Effector memory CD4-positive, alpha-beta T cell (primary cell): Measurements from ENCODE around the gene ZNF384.

Source experiments
- DNase-seq, 3 donors: peaks; one replicate each; pipeline ENCODE4 v3.0.0-alpha.2; 2020
- H3K27ac ChIP-seq: 2 replicates; pipeline ENCODE4 v1.7.0; 2013; ENCODE audit warnings: mild to moderate bottlenecking, low read length, moderate library complexity; ENCODE audit not compliant: insufficient read depth, poor library complexity, severe bottlenecking
- H3K27me3 ChIP-seq: replicated peaks from 2 replicates; pipeline ENCODE4 v1.7.0; 2013; ENCODE audit warnings: mild to moderate bottlenecking, low read length; ENCODE audit not compliant: insufficient read depth, control insufficient read depth, poor library complexity, severe bottlenecking
- H3K36me3 ChIP-seq: 2 replicates; pipeline ENCODE4 v1.7.0; 2013; ENCODE audit warnings: mild to moderate bottlenecking, low read length, moderate library complexity; ENCODE audit not compliant: control insufficient read depth, insufficient read depth
- H3K4me1 ChIP-seq: 2 replicates; pipeline ENCODE4 v1.7.0; 2013; ENCODE audit warnings: low read length, mild to moderate bottlenecking; ENCODE audit not compliant: control insufficient read depth, insufficient read depth, poor library complexity, severe bottlenecking
- H3K4me3 ChIP-seq: 2 replicates; pipeline ENCODE4 v1.7.0; 2013; ENCODE audit warnings: low read length, low read depth, mild to moderate bottlenecking; ENCODE audit not compliant: insufficient read depth, poor library complexity, severe bottlenecking
- H3K9me3 ChIP-seq: 2 replicates; pipeline ENCODE4 v1.7.0; 2013; ENCODE audit warnings: mild to moderate bottlenecking, low read length, moderate library complexity; ENCODE audit not compliant: control insufficient read depth

Gene ZNF384

DNA sequence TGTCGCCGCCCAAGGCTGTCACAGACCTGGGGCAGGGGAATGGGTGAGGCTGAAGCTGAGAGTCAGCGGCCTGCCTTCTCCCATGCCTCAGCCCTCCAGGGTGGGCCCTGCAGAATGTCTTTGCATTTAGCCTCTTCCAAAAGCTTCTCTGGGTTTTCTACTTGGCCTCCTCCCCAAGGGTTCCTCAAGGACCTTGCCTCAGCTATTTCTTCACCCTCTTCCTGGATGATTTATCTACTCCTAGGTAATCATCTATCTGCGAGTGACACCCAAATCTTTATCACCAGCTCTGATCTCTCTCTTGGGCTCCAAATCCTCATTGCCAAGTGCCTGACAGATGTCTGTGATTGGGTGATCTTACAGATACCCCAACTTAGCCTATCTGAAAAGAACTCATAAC is 48.7 kb downstream of the ZNF384 start:
- Histone ChIP-seq H3K27ac (no peak overlapping the region), H3K4me3 (no peak overlapping the region), H3K4me1 (peaks cover 9% of the 10 kb centered on the region), H3K27me3 (no peaks in the 10 kb centered on the region), H3K36me3 (no peaks in the 10 kb centered on the region), H3K9me3 (no peaks in the 10 kb centered on the region)
- DNase-seq, result no peak

DNA sequence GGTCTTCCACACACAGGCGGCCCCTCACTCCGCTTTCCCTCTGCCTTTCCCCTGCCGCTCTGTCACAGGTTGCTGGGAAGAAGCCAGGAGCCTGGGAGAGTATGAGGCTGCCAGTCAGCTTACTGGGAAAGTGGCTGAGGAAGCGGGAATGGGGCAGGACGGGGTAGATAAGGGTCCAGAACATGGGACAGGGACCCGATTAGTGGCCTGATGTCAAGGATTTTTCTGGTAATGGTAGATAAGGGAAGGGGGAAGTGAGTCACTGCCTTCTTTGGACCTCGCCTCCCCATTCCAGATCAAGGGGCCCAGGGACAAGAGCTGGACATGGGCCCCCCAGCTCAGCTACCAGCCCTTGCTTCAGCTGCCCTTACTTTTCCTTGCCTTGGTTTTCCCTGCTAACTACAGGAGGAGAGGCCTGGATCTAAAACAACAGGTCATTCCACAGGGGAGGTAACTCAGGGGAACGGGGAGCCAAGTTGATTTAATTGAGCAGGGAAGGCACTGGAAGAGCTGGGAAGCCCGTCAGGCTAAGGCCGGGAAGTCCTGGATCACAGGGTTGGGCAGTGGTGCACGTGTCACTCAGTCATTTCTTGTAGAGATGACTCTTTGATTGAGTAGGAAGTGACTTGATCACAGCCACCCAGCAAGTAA is 49.9 kb downstream of the ZNF384 start:
- Histone ChIP-seq H3K9me3 (no peaks in the 10 kb centered on the region), H3K27me3 (no peaks in the 10 kb centered on the region), H3K4me3 (no peak overlapping the region), H3K4me1 (peaks cover 9% of the 10 kb centered on the region), H3K36me3 (no peaks in the 10 kb centered on the region), H3K27ac (no peak overlapping the region)
- no peak for DNase-seq

DNA sequence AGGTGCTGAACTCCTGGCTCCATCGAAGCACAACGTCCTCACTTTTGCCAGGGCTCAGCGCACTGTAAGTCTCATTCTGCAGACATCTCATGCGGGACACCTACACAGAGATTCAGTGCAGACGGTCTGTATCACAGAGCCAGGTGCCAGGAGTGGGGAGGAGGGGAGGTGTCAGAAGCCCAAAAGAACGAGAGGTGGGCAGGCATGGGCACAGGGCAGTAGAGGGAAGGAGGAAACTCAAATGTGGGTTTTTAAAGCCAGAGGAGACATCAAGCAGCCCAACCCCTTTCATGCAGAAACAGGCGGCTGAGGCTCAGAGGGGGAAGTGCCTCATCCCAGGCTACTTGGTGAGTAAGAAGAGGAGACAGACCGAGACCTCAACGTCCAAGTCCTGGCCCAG is 50.9 kb downstream of the ZNF384 start:
- H3K27ac ChIP-seq, result no peak overlapping the region

DNA sequence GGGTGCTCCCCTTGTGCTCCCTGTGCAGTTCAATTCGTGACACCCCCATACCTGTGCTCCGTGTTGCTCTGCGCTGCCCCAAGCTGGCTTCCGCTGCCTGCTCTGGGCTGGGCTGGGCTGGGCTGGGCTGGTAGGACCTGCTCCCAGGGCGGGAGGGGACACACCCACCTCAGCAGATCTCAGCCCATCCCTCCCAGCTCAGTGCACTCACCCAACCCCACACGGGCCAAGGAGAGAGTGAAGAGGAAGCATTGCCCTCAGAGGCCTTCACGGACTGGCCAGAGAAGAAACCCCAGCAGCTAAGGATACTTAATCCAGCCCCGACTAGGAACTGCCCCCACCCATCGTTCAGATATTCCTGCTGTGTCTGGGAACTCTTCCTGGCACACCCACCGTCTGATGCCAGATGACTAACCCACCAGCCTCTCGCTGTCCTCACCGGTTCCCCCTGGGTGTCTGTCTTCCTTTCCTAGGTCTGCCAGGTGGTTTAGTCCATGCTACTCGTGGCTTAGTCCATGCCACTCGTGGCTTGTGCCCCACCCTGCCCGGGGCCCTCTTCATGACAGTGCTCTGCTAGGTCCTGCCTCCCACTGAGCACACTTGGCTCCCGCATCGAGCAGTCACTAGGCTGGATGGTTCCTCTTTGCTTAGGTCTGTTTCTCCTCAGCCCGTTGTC is 53.2 kb downstream of the ZNF384 start, which contains the start of gene LPAR5:
LPAR5 (minus strand) TSS at position 104 of the 676 bp plus-strand sequence. CDS start 14,711 bp downstream, outside the sequence.
- no peaks in the 10 kb centered on the region for H3K27me3 ChIP-seq
- no peaks in the 10 kb centered on the region for H3K9me3 ChIP-seq
- H3K4me1 ChIP-seq, result peaks cover 30% of the 10 kb centered on the region
- no peak for DNase-seq
- peak within 1 kb of the TSS; percentile 29 for H3K4me3 ChIP-seq
- H3K36me3 ChIP-seq, result no peaks in the 10 kb centered on the region
- H3K27ac ChIP-seq, result peak within 1 kb of the TSS; percentile 46

More for the DNA sequence above, 50.9 kb downstream of the ZNF384 start:
- DNase-seq, result no peak
- peaks cover 9% of the 10 kb centered on the region for H3K4me1 ChIP-seq
- no peaks in the 10 kb centered on the region for H3K27me3 ChIP-seq
- H3K9me3 ChIP-seq, result no peaks in the 10 kb centered on the region
- no peak overlapping the region for H3K4me3 ChIP-seq
- no peaks in the 10 kb centered on the region for H3K36me3 ChIP-seq

DNA sequence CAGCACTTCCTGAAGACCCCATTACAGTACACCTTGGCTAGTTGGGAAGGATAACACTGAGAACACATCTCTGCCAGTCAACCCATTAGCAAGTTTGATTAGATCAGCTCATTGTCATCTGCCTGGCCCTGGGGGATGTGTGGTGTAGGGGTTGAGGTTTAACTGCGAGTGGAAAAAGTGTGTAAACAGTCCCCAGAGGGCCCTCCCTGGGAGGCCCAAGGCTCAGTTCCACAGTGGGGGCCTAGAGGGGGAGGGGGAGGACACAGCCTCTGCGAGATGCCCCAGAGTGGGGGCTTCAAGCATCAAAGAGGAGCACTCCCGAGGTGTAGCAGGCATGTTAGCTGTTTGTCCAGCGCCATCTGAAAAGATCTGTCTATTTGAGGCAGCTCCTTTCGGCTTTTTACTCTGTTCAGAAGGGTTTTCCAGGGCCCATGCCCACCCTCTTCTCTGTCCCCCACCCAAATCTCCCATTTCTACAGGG is 53.8 kb downstream of the ZNF384 start:
- H3K4me1 ChIP-seq, result peaks cover 36% of the 10 kb centered on the region
- peak overlapping the region; percentile 29 for H3K4me3 ChIP-seq
- peak overlapping the region; percentile 46 for H3K27ac ChIP-seq
- no peaks in the 10 kb centered on the region for H3K27me3 ChIP-seq
- no peaks in the 10 kb centered on the region for H3K9me3 ChIP-seq
- no peak for DNase-seq
- H3K36me3 ChIP-seq, result no peaks in the 10 kb centered on the region

DNA sequence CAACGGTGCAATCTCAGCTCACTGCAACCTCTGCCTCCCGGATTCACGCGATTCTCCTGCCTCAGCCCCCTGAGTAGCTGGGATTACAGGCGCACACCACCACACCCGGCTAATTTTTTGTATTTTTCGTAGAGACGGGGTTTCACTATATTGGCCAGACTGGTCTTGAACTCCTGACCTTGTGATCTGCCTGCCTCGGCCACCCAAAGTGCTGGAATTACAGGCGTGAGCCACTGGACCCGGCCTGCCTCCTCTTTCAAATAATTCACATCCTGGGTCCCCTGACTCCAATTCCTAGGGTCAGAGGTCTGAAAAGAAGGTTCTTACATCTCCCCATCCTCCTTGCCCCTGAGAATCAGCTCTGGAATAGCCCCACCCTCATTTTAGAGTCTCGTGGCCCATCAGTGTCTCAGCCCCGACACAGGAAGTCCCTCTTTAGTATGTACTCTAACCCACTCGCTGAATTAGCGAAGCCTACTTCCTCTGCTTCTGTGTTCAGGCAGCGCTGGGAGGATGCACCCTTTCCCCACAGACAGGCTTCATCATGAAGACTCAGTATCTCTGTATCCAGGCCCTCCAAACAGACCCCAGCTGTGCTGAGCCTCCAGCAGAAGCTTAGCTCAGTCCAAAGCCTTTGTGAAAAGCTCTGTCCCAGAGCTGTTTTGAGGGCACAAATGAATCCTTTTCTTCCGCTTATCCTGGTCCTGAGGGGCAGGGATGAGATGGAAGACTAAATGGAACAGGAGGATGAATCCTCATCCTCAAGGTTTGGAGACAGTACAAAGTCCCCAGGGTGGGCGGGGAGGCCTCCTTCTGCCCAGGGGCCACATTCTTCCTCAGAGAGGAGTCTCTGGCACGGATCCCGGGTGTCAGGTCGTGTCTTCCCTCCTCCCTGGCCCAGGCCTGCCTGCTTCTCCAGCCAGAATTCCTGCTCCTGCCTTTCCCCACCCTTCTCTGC is 56.9 kb downstream of the ZNF384 start:
- Histone ChIP-seq H3K9me3 (no peaks in the 10 kb centered on the region), H3K27ac (peak overlapping the region; percentile 64), H3K36me3 (no peaks in the 10 kb centered on the region), H3K4me1 (peaks cover 36% of the 10 kb centered on the region), H3K4me3 (peak overlapping the region; percentile 44), H3K27me3 (no peaks in the 10 kb centered on the region)
- DNase-seq, result peak in 1 of 3 donors; percentile 16

DNA sequence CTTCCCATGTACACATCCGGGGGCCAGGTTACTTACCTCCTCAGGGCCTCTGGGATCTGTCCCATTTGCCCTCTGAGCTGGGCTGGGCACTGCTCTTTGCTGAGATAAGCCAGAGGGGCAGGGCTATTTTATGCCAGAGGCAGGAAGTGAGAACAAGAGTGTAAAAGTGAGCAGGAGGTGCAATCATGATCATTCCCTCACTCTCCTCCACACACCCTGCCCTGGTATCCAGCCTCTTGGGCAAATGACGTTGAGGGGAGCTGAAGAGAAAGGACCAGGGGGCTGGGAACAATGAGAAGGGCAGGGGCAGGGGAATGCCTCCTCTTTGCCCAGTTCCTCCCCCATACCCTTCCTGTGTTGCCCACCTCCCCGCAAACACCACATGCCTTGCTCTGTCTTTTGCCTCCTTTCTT is 57.6 kb downstream of the ZNF384 start:
- peak overlapping the region; percentile 64 for H3K27ac ChIP-seq
- H3K27me3 ChIP-seq, result no peaks in the 10 kb centered on the region
- no peaks in the 10 kb centered on the region for H3K9me3 ChIP-seq
- no peaks in the 10 kb centered on the region for H3K36me3 ChIP-seq
- H3K4me3 ChIP-seq, result peak overlapping the region; percentile 44
- H3K4me1 ChIP-seq, result peaks cover 36% of the 10 kb centered on the region
- no peak for DNase-seq

DNA sequence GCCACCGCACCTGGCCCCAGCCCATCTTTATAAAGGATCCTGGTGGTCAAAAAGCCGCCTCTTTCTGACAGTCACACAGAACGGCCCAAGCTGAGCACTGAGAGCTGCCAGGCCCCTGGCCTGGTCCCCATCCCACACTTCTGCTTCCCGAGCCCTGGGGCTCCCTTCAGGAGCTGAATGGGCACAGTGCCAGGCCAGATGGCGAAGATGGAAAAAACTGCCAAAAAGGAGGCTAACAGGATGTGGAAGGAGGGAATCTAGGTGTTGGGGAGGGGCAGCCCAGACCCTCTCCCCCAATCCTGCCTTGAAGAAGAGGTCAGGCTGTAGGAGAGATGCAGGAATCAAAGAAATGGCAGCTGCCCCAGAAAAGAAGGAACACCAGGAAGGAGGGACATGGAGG is 58.4 kb downstream of the ZNF384 start:
- peak overlapping the region; percentile 18 for H3K27ac ChIP-seq
- peaks cover 29% of the 10 kb centered on the region for H3K4me1 ChIP-seq

DNA sequence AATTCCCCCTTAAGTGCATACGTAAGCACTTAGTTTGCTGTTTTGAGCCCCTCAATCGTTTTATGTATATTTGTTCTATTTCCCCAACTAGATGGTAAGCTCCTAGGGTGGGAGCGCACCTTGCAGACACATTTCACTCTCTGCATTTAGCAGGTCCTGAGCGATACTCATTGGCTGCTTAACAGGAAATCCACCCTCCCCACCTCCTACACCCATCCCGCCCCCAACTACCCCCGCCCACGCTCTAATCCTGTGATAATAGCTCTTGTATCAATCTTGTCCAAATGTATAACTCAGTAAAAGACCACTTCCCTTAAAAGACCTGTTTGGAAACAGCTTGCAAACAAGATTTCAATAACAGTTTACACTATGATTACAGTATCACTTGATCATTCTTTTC is 61.6 kb downstream of the ZNF384 start:
- H3K9me3 ChIP-seq, result no peaks in the 10 kb centered on the region
- H3K4me3 ChIP-seq, result peak overlapping the region; percentile 48
- DNase-seq, result no peak
- H3K27me3 ChIP-seq, result no peaks in the 10 kb centered on the region
- H3K4me1 ChIP-seq, result peaks cover 22% of the 10 kb centered on the region
- H3K36me3 ChIP-seq, result no peaks in the 10 kb centered on the region
- peak overlapping the region; percentile 5 for H3K27ac ChIP-seq

More for the DNA sequence above, 58.4 kb downstream of the ZNF384 start:
- Histone ChIP-seq H3K36me3 (no peaks in the 10 kb centered on the region), H3K27me3 (no peaks in the 10 kb centered on the region), H3K9me3 (no peaks in the 10 kb centered on the region), H3K4me3 (peak overlapping the region; percentile 44)
- no peak for DNase-seq
